ENCODE results near the gene ASCL5.

Gene ASCL5

GRCh38 chr1:201076092-201076491 lies 50.9 kb downstream of the ASCL5 start:
- H3K4me3 ChIP-seq (ENCODE audit: low read length), result no peak overlapping the region
- no peak for TF ChIP-seq CTCF (IDR thresholded peaks at IDR 0.05; ENCODE audit: insufficient read depth, low read depth, low read length, missing control alignments)
- no peak for DNase-seq (ENCODE audit: low read depth)

GRCh38 chr1:201074018-201074417 lies 53.0 kb downstream of the ASCL5 start:
- DNase-seq (ENCODE audit: low read depth), result peak; percentile 19
- TF ChIP-seq CTCF (IDR thresholded peaks at IDR 0.05; ENCODE audit: insufficient read depth, low read depth, low read length, missing control alignments), result no peak

GRCh38 chr1:201072922-201073321 lies 54.1 kb downstream of the ASCL5 start:
- no peak for TF ChIP-seq CTCF (IDR thresholded peaks at IDR 0.05; ENCODE audit: insufficient read depth, low read depth, low read length, missing control alignments)
- DNase-seq (ENCODE audit: low read depth), result no peak
- H3K4me3 ChIP-seq (ENCODE audit: low read length), result no peak overlapping the region

More at GRCh38 chr1:201074018-201074417, 53.0 kb downstream of the ASCL5 start:
- H3K4me3 ChIP-seq (ENCODE audit: low read length), result no peak overlapping the region

GRCh38 chr1:201072149-201072548 lies 54.8 kb downstream of the ASCL5 start:
- H3K4me3 ChIP-seq (ENCODE audit: low read length), result no peak overlapping the region
- no peak for TF ChIP-seq CTCF (IDR thresholded peaks at IDR 0.05; ENCODE audit: insufficient read depth, low read depth, low read length, missing control alignments)
- DNase-seq (ENCODE audit: low read depth), result peak; percentile 75

GRCh38 chr1:201069636-201070035 lies 57.3 kb downstream of the ASCL5 start:
- no peak for TF ChIP-seq CTCF (IDR thresholded peaks at IDR 0.05; ENCODE audit: insufficient read depth, low read depth, low read length, missing control alignments)
- no peak for DNase-seq (ENCODE audit: low read depth)
- H3K4me3 ChIP-seq (ENCODE audit: low read length), result no peak overlapping the region

GRCh38 chr1:201068976-201069375 lies 58.0 kb downstream of the ASCL5 start:
- no peak overlapping the region for H3K4me3 ChIP-seq (ENCODE audit: low read length)
- no peak for TF ChIP-seq CTCF (IDR thresholded peaks at IDR 0.05; ENCODE audit: insufficient read depth, low read depth, low read length, missing control alignments)
- DNase-seq (ENCODE audit: low read depth), result no peak

GRCh38 chr1:201066986-201067385 lies 60.0 kb downstream of the ASCL5 start:
- no peak for DNase-seq (ENCODE audit: low read depth)
- TF ChIP-seq CTCF (IDR thresholded peaks at IDR 0.05; ENCODE audit: insufficient read depth, low read depth, low read length, missing control alignments), result no peak
- H3K4me3 ChIP-seq (ENCODE audit: low read length), result no peak overlapping the region

Measured in epithelial cell of esophagus (primary cell).